Raji (cell line): Measurements from ENCODE around the gene IGSF8.

Experiments
- POLR2A ChIP-seq: IDR thresholded peaks from 2 replicates; pipeline ENCODE4 v1.6.1; 2011; ENCODE audit warnings: low read depth, low read length, control low read depth; ENCODE audit not compliant: insufficient read depth

IGSF8 gene

DNA sequence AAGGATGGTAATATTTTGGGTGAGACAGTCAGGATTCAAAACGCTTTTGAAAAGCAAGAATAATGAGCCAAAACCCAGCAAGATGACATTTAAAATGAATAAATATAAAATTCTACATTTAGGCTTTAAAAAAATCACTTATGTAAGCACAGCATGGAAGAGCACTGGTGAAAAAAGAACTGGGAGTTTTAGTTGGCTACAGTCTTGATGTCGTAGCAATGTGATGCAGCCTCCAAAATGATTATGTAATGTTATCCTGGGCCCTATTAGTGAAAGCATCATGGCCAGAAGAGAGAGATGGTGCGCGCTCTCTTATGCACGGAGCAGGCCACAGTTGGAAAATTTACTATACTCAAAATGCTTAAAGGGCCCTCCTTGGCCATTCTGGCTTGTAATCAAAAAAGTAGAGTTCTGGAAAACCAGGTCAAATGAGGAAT, 11.9 kb downstream of the IGSF8 start:
- TF ChIP-seq POLR2A, result no peak

DNA sequence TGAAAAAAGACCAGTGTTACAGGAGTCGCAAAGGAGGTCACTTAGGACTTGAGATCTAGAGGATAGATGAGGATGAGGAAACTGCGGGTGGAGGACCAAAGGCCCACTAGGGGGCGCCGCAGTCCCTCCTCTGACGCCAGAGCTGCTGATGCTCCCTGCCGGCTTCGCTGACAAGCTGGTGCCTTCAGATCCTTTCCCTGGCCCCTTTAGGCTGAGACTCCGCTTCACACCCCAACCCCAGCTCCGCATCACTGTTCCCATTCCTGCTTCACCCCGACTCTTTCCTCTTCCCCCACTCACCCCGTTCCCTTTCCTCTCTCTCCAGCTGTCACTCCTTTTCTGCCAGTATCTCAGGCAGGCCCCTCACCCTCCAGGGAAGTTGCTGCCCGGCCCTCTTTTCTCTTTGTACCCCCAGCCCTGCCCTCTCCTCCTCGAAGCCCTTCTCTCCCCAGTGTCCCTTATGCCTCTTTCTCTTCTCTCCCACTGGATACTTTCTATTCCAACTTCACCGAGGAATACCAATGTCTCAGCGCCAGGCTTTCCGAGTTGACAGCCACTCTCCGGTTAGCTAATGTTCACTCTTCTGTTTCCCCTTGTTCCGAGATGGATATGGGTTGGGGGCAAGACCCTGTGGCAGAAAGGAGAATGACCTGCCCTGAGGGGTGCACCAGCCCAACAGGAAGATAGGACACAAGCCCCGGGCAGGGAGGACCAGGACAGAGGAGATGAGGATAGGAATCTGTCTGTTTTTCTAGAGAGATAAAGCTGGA, 12.5 kb downstream of the IGSF8 start:
- TF ChIP-seq POLR2A, result no peak

DNA sequence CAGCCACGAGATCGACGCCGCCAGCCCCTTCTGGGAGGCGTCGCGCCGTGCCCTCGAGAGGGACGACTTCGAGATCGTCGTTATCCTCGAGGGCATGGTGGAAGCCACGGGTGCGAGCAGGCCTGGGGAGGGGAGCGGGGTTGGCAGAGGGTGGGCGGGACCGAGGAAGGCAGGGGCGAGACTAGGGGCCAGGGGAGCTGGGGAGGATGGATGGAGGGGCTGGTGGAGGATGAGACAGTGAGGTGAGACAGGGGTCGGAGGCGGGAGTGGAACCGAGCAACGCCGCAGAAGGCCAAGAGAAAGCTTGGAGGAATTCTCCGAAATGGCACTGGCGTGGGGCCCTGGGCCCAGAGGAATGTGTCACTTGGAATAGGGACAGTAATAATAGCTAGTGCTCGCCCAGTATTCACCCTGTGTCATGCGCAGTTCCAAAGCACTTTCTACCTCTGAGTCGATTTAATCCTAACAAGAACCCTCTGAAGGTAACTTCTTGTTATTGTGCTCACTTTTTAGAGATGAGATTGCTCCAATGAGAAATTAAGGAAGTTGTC, 13.6 kb downstream of the IGSF8 start:
- TF ChIP-seq POLR2A, result no peak

DNA sequence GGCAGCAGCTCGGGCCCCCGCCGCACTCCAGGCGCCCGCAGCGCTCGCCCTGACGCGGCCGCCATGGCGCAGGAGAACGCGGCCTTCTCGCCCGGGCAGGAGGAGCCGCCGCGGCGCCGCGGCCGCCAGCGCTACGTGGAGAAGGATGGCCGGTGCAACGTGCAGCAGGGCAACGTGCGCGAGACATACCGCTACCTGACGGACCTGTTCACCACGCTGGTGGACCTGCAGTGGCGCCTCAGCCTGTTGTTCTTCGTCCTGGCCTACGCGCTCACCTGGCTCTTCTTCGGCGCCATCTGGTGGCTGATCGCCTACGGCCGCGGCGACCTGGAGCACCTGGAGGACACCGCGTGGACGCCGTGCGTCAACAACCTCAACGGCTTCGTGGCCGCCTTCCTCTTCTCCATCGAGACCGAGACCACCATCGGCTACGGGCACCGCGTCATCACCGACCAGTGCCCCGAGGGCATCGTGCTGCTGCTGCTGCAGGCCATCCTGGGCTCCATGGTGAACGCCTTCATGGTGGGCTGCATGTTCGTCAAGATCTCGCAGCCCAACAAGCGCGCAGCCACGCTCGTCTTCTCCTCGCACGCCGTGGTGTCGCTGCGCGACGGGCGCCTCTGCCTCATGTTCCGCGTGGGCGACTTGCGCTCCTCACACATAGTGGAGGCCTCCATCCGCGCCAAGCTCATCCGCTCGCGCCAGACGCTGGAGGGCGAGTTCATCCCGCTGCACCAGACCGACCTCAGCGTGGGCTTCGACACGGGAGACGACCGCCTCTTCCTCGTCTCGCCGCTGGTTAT, 14.2 kb downstream of the IGSF8 start:
- TF ChIP-seq POLR2A, result no peak

DNA sequence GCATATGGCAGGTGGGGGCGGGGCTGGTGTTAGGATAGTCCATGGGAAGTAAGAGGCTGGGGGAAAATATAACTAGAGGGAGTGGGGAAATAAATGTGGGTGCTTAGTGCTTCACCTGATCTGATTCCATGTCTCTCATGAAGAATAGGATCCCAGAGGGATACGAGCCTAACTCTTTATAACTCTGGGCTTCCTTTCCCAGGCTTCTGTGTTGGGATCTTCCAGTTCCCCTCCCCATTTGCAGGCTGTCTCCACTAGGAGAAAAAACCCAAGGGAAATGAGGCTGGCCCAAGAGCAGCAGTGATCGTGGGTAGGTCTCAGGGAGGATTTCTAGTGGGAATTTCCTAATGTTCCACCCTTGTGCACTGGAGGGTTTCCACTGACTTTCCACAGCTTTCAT, 15.5 kb downstream of the IGSF8 start:
- no peak for TF ChIP-seq POLR2A

DNA sequence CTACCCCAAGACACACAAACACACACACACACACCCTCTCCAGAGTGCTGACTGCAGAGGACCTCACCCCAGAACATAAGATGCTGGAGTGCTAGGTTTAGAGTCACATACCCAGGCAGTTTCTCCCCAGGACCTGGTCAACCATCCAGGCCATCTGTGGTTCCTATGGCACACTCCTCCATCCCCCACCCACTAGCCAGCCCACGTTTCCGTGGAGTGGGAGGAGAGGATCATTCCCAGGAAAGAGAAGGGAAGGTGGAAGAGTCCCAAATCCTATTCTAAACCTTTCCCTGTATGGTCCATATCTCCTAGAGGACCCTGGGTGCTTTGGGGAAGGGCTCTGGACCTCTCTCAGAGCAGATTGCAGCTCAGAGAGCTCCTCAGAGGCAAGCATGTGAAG, 15.9 kb downstream of the IGSF8 start:
- TF ChIP-seq POLR2A, result no peak

DNA sequence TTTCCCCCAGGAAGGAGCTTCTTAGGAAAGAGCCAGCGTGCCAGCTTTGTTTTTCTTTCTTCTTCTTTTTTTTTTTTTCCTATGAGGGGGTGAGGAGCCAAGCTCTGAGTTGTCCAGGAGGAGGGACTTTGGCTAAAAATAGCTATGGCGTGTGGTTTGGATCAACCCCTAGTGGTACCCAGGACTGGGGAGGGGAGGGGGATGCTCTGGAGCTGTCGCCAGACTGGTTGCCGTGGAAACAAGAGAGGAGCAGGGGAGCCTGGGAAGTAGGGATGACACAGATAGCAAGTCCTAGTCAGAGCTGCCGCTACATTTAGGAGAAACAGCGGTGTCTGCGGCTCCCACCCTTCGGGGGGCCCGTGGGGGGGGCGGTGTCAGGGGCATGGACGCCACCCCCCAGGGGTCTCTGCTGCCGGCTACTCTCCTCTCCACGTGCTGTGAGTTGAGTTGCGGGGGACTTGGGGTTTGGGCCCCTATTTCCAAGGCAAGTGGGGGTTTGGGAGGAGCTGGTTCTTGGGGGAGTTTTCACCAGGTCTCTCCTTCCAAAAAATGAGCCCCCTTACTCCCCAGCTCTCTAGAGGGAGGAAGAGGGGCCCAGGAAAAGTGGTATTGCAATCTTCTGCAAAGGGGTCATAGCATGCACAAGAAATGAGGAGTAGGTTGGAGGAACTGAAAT, 17.0 kb downstream of the IGSF8 start, which contains the start of gene KCNJ9:
Gene KCNJ9, plus strand, starts transcription at position 278 of the 676 bp plus-strand sequence. CDS start 2,493 bp downstream, outside the sequence.
- TF ChIP-seq POLR2A, result no peak

DNA sequence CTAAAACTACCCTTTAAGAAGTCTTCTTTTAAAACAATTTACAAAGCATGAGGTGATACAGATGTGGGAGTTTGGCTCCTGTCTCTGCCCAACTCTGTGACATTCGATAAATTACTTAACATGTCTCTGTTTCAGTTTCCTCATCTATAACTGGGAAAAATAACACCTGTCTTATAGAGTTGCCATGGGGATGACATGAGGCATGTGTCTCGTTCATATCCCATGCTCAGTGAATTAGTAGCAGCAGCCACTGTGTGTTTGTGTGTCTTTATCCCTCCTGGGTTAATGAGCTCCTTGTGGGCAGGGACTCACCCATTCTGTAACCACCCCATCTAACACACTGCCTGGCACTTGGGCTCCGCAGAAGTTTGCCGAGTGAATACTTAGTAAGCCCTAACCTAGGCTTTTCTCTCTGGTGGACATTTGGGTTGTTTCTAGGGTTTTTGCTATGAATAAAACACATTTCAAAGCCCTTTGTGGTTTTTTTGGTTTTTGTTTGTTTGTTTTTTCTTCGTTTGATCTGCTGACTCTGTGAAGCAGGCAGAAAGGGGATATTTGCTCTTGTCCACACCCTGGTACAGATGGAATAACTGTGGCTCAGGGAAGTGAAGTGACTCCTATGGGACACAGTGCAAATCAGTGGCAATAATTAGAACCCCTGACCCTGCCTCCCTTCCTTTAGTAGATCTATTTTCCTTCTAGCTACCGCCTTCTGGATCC, 17.9 kb downstream of the IGSF8 start:
- TF ChIP-seq POLR2A, result no peak

DNA sequence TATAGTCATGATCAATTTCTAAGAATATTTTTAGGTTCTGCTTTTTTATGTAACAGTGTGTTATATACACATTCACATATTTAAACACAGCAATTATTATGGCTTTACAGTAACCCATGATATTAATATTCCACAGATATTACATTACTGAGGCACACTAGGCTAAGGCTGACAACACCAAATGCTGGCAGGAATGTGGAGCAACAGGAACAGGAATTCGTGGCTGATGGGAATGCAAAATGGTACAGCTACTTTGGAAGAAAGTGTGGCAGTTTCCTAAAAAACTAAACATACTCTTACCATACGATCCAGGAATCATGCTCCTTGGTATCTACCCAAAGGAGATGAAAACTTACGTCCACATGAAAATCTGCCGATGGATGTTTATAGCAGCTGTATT, 19.0 kb downstream of the IGSF8 start:
- no peak for TF ChIP-seq POLR2A

DNA sequence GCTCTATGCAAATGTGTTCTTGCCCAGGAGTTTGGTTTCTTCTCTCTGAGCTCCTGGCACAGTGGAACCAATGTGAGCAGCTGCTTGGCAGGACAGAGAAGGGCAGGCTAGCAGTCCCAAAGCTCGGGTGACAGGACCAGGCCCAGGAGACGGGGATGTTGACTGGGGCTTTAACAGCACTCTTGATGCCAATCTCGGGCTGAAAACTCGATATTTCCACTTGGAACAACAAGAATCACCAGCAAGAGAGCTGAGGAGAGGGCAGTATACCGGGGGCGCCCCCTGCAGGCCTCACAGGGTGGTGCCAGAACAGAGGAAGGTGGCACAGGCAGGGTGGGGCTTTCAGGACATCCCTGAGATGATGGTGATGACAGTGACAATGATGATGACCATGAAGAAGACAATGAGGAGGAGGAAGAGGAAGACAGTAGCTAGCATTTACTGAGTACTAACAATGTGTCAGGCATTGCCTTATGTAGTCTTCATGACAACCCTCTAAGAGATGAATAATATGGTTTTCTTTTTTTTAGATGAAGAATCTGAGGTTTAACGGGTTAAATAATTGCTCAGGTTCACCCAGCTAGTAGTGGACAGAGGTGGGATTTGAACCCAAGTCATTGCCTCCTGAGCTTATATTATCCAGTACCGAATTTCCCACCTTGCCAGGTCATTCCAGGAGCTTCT, 19.8 kb downstream of the IGSF8 start:
- TF ChIP-seq POLR2A, result no peak

DNA sequence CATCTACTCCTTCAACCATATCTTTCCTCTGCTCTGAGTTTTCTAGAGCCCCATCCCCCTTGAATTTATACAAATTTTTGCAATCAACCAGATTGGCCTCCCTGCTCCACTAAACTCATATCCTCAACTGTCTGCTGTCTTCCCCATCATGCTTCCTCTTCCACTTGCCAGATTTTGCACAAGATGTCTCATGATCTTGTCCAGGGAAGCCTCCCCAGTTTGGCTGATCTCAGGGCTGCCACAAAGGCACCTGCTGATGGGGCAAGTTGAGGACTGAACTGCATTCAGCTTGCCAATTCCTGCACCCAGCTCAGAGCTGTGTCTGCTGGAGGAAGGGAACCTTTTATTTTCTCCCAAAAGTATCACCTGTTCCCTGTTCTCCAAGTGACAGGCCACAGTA, 20.9 kb downstream of the IGSF8 start:
- TF ChIP-seq POLR2A, result no peak

DNA sequence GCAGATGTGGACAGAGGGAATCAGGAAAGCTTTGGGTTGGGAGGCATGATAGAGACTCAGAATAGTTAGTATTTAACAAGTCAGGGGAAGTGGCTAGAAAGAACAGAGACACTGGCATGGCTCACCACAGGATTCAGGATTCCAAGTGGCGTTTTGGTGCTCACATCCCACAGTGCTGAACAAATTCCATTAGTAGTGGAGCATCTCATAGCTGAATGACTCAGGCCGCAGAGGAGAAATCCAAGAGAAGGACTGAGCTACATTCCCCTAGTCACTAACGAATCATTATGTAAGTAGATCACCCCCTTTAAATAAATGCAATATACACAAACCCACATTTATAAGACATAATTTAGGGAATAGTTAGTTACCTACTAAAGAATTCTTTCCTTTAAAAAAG, 22.1 kb downstream of the IGSF8 start:
- no peak for TF ChIP-seq POLR2A

DNA sequence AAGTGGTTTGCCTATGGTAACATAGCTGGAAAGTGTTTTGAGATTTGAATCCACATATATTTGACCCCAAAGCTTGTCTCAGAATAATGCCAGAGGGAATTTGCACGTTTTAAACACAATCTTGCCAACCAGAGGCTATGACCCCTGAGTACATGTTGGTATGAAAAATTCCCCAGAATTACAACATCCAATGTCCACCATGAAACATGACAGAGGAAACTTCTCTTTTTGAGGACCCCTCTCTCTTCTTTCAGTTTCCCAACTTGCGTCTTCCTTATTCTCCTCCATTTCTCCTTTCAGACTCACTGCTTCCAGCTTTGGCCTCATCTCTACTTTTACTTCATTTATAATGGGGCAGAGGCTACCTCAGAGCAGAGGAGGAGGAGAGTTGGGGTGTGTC, 22.6 kb downstream of the IGSF8 start:
- no peak for TF ChIP-seq POLR2A

DNA sequence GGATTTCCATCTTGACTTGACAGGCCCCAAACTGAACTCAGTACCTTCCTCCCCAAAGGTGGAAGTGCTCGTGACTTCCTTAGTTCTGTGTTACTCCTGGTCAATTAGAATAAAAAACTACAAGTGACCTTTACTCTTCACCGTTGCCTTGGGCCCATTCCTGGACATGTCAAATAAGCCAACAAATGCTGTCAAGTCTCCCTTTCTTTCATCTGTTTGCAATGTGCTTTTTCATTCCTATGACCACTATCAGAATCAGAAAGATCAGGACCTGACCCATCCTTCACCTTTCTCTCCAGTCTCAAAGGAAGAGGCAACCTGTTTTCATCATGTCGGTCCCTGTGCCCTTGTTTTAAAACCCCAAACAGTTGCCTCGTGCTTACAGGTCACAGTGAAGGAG, 23.6 kb downstream of the IGSF8 start:
- no peak for TF ChIP-seq POLR2A
